Activated CD4-positive, alpha-beta memory T cell treated with anti-CD3 and anti-CD28 coated beads for 36 hours (primary cell): ENCODE measurements around the gene PSMD2. TPM values are rescaled to one million over a fixed set of nuclear protein-coding genes. Genes with fewer than 3 reads are reported as not detected.

Source experiments
- CTCF ChIA-PET: fragments of 350-600 bp; sonication (Branson Sonifier 250); formaldehyde crosslinking; loops from one replicate; lab custom pipeline; 2021; ENCODE audit warnings: antibody characterized with exemption, inconsistent platforms; lab: Charles Lee
- POLR2A ChIA-PET: fragments of 350-600 bp; sonication (Branson Sonifier 250); formaldehyde crosslinking; loops from one replicate; lab custom pipeline; 2021; ENCODE audit warnings: antibody characterized with exemption; lab: Charles Lee
- DNase-seq: peaks from one replicate; pipeline ENCODE4 v3.0.0-alpha.2; 2020
- H3K27ac Mint-ChIP-seq: one replicate; pipeline ENCODE4 v1.8.0; 2021; ENCODE audit warnings: mixed read lengths
- H3K27me3 Mint-ChIP-seq: one replicate; pipeline ENCODE4 v1.8.0; 2021; ENCODE audit warnings: mixed read lengths
- H3K36me3 Mint-ChIP-seq: one replicate; pipeline ENCODE4 v1.8.0; 2021; ENCODE audit warnings: mixed read lengths
- H3K4me1 Mint-ChIP-seq: one replicate; pipeline ENCODE4 v1.8.0; 2021; ENCODE audit warnings: low read depth, mixed read lengths
- H3K4me3 Mint-ChIP-seq: one replicate; pipeline ENCODE4 v1.8.0; 2021; ENCODE audit warnings: mild to moderate bottlenecking, mixed read lengths
- H3K9me3 Mint-ChIP-seq: one replicate; pipeline ENCODE4 v1.8.0; 2021; ENCODE audit warnings: mixed read lengths
- intact Hi-C: fragments of 100-400 bp; cut with micrococcal nuclease; formaldehyde crosslinking; loops from one replicate; pipeline ENCODE4 v1.15.1; 2023
- total RNA-seq, 2 experiments: library from RNA; stranded (reverse); gene quantifications; one replicate each; pipeline ENCODE4 v1.2.3, GENCODE V29; 2021

Gene PSMD2
- total RNA-seq, 2 experiments from 2014 or later = 246 to 257 TPM

- CTCF ChIA-PET = interaction anchor here (0.6 to 4.6 kb wide), 4 partner anchors 57 to 389 kb away, joined by 4 to 42 read pairs (median 7); no protein-coding TSS in a partner anchor
- peak; percentile 51 for DNase-seq
- H3K9me3 Mint-ChIP-seq = no peaks in the 10 kb centered on the region
- no peak overlapping the region for H3K4me3 Mint-ChIP-seq
- intact Hi-C loops = no loop called here
- no peak overlapping the region for H3K27ac Mint-ChIP-seq
- H3K27me3 Mint-ChIP-seq = peaks cover 5% of the 10 kb centered on the region
- POLR2A ChIA-PET = no interaction called here
- peaks cover 2% of the 10 kb centered on the region for H3K4me1 Mint-ChIP-seq
- H3K36me3 Mint-ChIP-seq = no peaks in the 10 kb centered on the region
Observed at GRCh38 chr3:184284696-184285095, 14.3 kb upstream of the PSMD2 start.

DNA sequence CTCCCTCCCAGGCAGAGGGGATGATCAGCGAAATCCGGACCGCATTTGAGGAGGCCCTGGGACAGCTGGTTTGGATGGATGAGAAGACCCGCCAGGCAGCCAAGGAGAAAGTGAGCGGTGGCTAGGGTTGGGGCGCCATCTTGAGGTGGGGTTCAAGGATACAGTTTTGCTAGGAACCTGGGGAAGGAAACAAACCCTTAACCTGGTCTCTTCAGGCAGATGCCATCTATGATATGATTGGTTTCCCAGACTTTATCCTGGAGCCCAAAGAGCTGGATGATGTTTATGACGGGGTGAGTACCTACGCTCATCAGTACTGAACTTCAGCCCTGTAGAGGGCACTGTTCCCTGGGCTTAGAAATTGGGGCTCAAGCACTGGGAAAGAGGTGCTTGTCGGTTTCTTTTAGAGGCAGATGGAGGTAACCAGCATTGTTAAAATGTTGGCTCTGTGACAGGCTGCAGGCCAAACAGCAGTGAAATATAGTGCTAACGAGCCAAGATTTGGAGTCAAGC lies 9.6 kb upstream of the PSMD2 start:
- Mint-ChIP-seq H3K4me1 (peaks cover 2% of the 10 kb centered on the region), H3K27me3 (peaks cover 5% of the 10 kb centered on the region), H3K4me3 (no peak overlapping the region), H3K27ac (no peak overlapping the region), H3K9me3 (no peaks in the 10 kb centered on the region), H3K36me3 (no peaks in the 10 kb centered on the region)
- CTCF ChIA-PET = interaction anchor here (0.6 to 4.8 kb wide), 15 partner anchors 9 to 405 kb away, joined by 3 to 53 read pairs (median 4); partner anchors contain the start of genes EEF1AKMT4 and PARL
- DNase-seq = peak; percentile 81
- intact Hi-C loops = loop anchor here (1.0 to 2.0 kb wide), 3 partner anchors 41 to 394 kb away; partner anchors contain the start of genes ALG3 and EEF1AKMT4
- POLR2A ChIA-PET = no interaction called here

GRCh38 chr3:184290331-184290730 lies 8.7 kb upstream of the PSMD2 start:
- Mint-ChIP-seq H3K27ac (no peak overlapping the region), H3K4me1 (peaks cover 2% of the 10 kb centered on the region), H3K9me3 (no peaks in the 10 kb centered on the region), H3K36me3 (no peaks in the 10 kb centered on the region), H3K27me3 (peaks cover 5% of the 10 kb centered on the region), H3K4me3 (no peak overlapping the region)
- ChIA-PET CTCF (interaction anchor here (0.6 to 4.8 kb wide), 3 partner anchors 11 to 64 kb away, joined by 3 to 53 read pairs (median 4); no protein-coding TSS in a partner anchor), POLR2A (no interaction called here)
- intact Hi-C loops = loop anchor here (10.0 kb wide), 1 partner anchor 596 kb away; the partner anchor contains the start of gene YEATS2
- no peak for DNase-seq

DNA sequence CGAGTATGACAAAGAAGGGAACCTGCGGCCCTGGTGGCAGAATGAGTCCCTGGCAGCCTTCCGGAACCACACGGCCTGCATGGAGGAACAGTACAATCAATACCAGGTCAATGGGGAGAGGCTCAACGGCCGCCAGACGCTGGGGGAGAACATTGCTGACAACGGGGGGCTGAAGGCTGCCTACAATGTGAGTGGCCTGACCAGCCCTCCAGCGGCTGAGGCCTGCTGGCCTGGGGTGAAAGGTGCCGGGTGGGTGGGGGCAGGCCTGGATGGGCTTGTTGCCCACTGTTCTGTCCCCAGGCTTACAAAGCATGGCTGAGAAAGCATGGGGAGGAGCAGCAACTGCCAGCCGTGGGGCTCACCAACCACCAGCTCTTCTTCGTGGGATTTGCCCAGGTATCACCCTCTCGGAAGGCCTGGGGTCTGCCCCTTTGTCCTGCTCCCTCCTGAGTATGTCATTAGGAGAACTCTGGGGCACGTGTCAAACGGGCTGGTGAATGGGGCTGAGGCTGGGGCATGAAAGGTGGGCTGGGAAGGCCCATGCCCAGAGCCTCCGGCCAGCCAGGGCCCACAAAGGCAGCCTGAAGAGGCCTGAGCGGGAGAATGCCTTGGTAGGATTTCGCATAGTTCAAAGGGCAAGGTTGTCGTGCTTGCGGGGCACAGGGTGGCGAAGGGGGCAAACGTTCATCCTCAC lies 7.8 kb upstream of the PSMD2 start:
- H3K4me3 Mint-ChIP-seq = no peak overlapping the region

GRCh38 chr3:184291738-184292445 lies 7.1 kb upstream of the PSMD2 start:
- no peaks in the 10 kb centered on the region for H3K9me3 Mint-ChIP-seq
- no peak overlapping the region for H3K4me3 Mint-ChIP-seq
- DNase-seq = no peak
- H3K27ac Mint-ChIP-seq = no peak overlapping the region
- peaks cover 2% of the 10 kb centered on the region for H3K4me1 Mint-ChIP-seq
- CTCF ChIA-PET = interaction anchor here (4.8 kb wide), 1 partner anchor 65 kb away, joined by 53 read pairs; no protein-coding TSS in a partner anchor
- no peaks in the 10 kb centered on the region for H3K36me3 Mint-ChIP-seq
- no peaks in the 10 kb centered on the region for H3K27me3 Mint-ChIP-seq
- POLR2A ChIA-PET = no interaction called here
- intact Hi-C loops = loop anchor here (10.0 kb wide), 1 partner anchor 597 kb away; the partner anchor contains the start of gene YEATS2

More for the DNA sequence above, 7.8 kb upstream of the PSMD2 start:
- Mint-ChIP-seq H3K27me3 (peaks cover 2% of the 10 kb centered on the region), H3K4me1 (peaks cover 2% of the 10 kb centered on the region), H3K36me3 (no peaks in the 10 kb centered on the region), H3K27ac (no peak overlapping the region), H3K9me3 (no peaks in the 10 kb centered on the region)
- no peak for DNase-seq
- POLR2A ChIA-PET = no interaction called here
- intact Hi-C loops = loop anchor here (10.0 kb wide), 1 partner anchor 596 kb away; the partner anchor contains the start of gene YEATS2
- CTCF ChIA-PET = interaction anchor here (4.8 kb wide), 1 partner anchor 64 kb away, joined by 53 read pairs; no protein-coding TSS in a partner anchor

GRCh38 chr3:184295771-184296170 lies 3.3 kb upstream of the PSMD2 start:
- H3K9me3 Mint-ChIP-seq = no peaks in the 10 kb centered on the region

DNA sequence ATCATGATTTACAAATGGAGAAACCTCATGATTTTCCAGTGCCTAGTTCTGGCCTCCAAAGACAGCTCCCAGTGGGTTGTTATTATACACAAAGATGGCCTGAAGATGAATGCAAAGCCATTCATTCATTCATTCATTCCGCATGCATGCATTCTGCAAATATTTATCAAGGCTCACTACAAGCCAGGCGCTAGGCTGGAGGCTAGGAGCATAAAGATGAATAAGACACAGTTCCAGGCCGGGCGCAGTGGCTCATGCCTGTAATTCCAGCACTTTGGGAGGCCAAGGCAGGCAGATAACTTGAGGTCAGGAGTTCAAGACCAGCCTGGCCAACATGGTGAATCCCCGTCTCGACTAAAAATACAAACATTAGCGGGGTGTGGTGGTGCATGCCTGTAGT lies 2.4 kb upstream of the PSMD2 start:
- POLR2A ChIA-PET = no interaction called here
- Mint-ChIP-seq H3K36me3 (peaks cover 17% of the 10 kb centered on the region), H3K27me3 (no peaks in the 10 kb centered on the region), H3K4me3 (no peak overlapping the region), H3K27ac (no peak overlapping the region), H3K4me1 (peaks cover 20% of the 10 kb centered on the region), H3K9me3 (no peaks in the 10 kb centered on the region)
- intact Hi-C loops = loop anchor here (5.0 to 10.0 kb wide), 3 partner anchors 409 to 659 kb away; partner anchors contain the start of genes KLHL24 and YEATS2
- CTCF ChIA-PET = no interaction called here
- DNase-seq = no peak

More at GRCh38 chr3:184295771-184296170, 3.3 kb upstream of the PSMD2 start:
- Mint-ChIP-seq H3K27ac (no peak overlapping the region), H3K27me3 (no peaks in the 10 kb centered on the region), H3K4me1 (peaks cover 15% of the 10 kb centered on the region), H3K36me3 (peaks cover 13% of the 10 kb centered on the region), H3K4me3 (no peak overlapping the region)
- intact Hi-C loops = loop anchor here (5.0 to 10.0 kb wide), 3 partner anchors 408 to 658 kb away; partner anchors contain the start of genes KLHL24 and YEATS2
- ChIA-PET POLR2A (no interaction called here), CTCF (interaction anchor here (1.0 to 3.1 kb wide), 2 partner anchors 46 to 68 kb away, joined by 5 to 17 read pairs; partner anchors contain the start of gene EEF1AKMT4)
- no peak for DNase-seq

DNA sequence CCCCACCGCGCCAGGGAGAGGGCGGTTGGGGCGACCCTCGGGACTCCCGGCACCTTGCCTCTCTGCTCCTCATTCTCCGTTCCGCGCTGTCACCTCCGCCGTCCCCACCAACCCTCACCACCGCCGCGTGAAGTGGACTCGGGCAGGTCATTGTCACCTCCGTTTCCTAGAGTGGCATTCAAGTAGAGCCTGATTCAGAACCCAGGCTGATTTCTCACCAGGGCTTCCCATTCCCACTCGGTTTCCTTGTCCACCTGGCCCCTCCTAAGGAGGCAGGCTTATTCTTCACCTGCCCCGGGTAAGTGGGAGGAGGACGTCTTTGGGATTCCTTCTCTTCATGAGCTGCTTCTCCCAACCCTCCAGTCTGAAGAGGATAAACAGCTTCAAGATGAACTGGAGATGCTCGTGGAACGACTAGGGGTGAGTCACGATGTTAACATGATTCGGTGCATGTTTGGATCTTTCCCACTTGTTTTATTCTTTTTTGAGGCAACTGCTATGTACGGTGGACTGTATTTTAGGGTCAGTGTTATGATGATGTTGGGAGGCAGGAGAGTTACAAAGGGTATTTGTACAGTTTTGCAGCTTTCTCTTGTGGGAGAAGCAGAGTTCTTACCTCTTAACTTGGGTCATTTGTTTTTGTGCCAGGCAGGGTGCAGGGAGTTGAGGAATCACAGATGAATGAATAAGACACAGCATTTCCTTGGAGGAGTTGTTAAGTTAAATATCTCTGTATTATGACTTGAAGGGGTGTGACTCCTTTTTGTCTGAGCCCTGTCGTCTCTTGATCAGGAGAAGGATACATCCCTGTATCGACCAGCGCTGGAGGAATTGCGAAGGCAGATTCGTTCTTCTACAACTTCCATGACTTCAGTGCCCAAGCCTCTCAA lies 692 bp downstream of the PSMD2 start:
- CTCF ChIA-PET = interaction anchor here (0.6 to 2.2 kb wide), 3 partner anchors 11 to 402 kb away, joined by 3 to 5 read pairs (median 3); no protein-coding TSS in a partner anchor
- peak overlapping the region; percentile 93 for H3K4me3 Mint-ChIP-seq

GRCh38 chr3:184300378-184300720 lies 1.3 kb downstream of the PSMD2 start:
- Mint-ChIP-seq H3K4me3 (peak overlapping the region; percentile 93), H3K27ac (peak overlapping the region; percentile 82), H3K36me3 (peaks cover 38% of the 10 kb centered on the region), H3K9me3 (no peaks in the 10 kb centered on the region), H3K4me1 (peaks cover 21% of the 10 kb centered on the region), H3K27me3 (no peaks in the 10 kb centered on the region)
- intact Hi-C loops = no loop called here
- DNase-seq = no peak
- ChIA-PET CTCF (interaction anchor here (1.0 to 2.2 kb wide), 3 partner anchors 11 to 403 kb away, joined by 3 to 5 read pairs (median 3); no protein-coding TSS in a partner anchor), POLR2A (interaction anchor here (1.2 kb wide), 1 partner anchor 35 kb away, joined by 3 read pairs; no protein-coding TSS in a partner anchor)

More for the DNA sequence above, 692 bp downstream of the PSMD2 start:
- Mint-ChIP-seq H3K27ac (peak overlapping the region; percentile 82), H3K27me3 (no peaks in the 10 kb centered on the region), H3K4me1 (peaks cover 21% of the 10 kb centered on the region), H3K9me3 (no peaks in the 10 kb centered on the region), H3K36me3 (peaks cover 36% of the 10 kb centered on the region)
- POLR2A ChIA-PET = interaction anchor here (0.7 to 1.2 kb wide), 2 partner anchors 36 to 104 kb away, joined by 3 read pairs; no protein-coding TSS in a partner anchor
- intact Hi-C loops = loop anchor here (1.0 to 10.0 kb wide), 10 partner anchors 15 to 662 kb away; partner anchors contain the start of genes ABCC5, ABCF3, AP2M1 and CAMK2N2
- no peak for DNase-seq

GRCh38 chr3:184305577-184305976 lies 6.5 kb downstream of the PSMD2 start:
- Mint-ChIP-seq H3K27ac (no peak overlapping the region), H3K4me3 (no peak overlapping the region), H3K27me3 (no peaks in the 10 kb centered on the region), H3K4me1 (peaks cover 8% of the 10 kb centered on the region), H3K36me3 (peaks cover 62% of the 10 kb centered on the region), H3K9me3 (no peaks in the 10 kb centered on the region)
- DNase-seq = no peak
- POLR2A ChIA-PET = interaction anchor here (0.7 kb wide), 1 partner anchor 22 kb away, joined by 3 read pairs; no protein-coding TSS in a partner anchor
- CTCF ChIA-PET = interaction anchor here (1.0 to 1.5 kb wide), 3 partner anchors 48 to 78 kb away, joined by 3 to 5 read pairs (median 4); partner anchors contain the start of gene EEF1AKMT4
- intact Hi-C loops = no loop called here
